GM21526 (cell line): Measurements from ENCODE around the gene CREB5.
"Not testable (repeated sequence)": the region's sequence is repeated elsewhere in the genome, so short reads cannot be mapped to it uniquely, and the experiment has no call there.

ENCODE experiments used
- ATAC-seq: cut with Tn5 transposase; IDR thresholded peaks from one replicate; pipeline ENCODE4 v1.9.1; 2021; ENCODE audit warnings: moderate library complexity; ENCODE audit not compliant: unreplicated experiment, low FRiP score

CREB5 gene

GRCh38 chr7:28411876-28412662 lies at the start of gene CREB5:
TSS of gene CREB5 (plus strand) at chr7:28412518. CDS start at chr7:28412915, 397 bp downstream.
- no peak for ATAC-seq

- no peak for ATAC-seq
Observed at GRCh38 chr7:28362812-28363211, 49.5 kb upstream of the CREB5 start.

- ATAC-seq: no peak
Observed at GRCh38 chr7:28364082-28364481, 48.2 kb upstream of the CREB5 start.

- ATAC-seq: no peak
Observed at GRCh38 chr7:28369523-28369922, 42.8 kb upstream of the CREB5 start.

GRCh38 chr7:28371846-28372245 lies 40.5 kb upstream of the CREB5 start:
- ATAC-seq: no peak

GRCh38 chr7:28373990-28374389 lies 38.3 kb upstream of the CREB5 start:
- no peak for ATAC-seq

GRCh38 chr7:28375729-28376128 lies 36.6 kb upstream of the CREB5 start:
- no peak for ATAC-seq

GRCh38 chr7:28376634-28377033 lies 35.7 kb upstream of the CREB5 start:
- no peak for ATAC-seq

- ATAC-seq: no peak
Observed at GRCh38 chr7:28378574-28379149, 33.7 kb upstream of the CREB5 start.

- no peak for ATAC-seq
Observed at GRCh38 chr7:28381466-28381865, 30.9 kb upstream of the CREB5 start.

- no peak for ATAC-seq
Observed at GRCh38 chr7:28382144-28382543, 30.2 kb upstream of the CREB5 start.

- ATAC-seq: no peak
Observed at GRCh38 chr7:28383975-28384374, 28.3 kb upstream of the CREB5 start.

GRCh38 chr7:28389504-28390395 lies 22.6 kb upstream of the CREB5 start:
- no peak for ATAC-seq

GRCh38 chr7:28390426-28390825 lies 21.9 kb upstream of the CREB5 start:
- ATAC-seq: no peak

GRCh38 chr7:28392289-28392688 lies 20.0 kb upstream of the CREB5 start:
- ATAC-seq: no peak

- ATAC-seq: no peak
Observed at GRCh38 chr7:28395404-28395803, 16.9 kb upstream of the CREB5 start.

GRCh38 chr7:28395831-28396230 lies 16.5 kb upstream of the CREB5 start:
- no peak for ATAC-seq

GRCh38 chr7:28397141-28397540 lies 15.2 kb upstream of the CREB5 start:
- no peak for ATAC-seq

- ATAC-seq: no peak
Observed at GRCh38 chr7:28400838-28401360, 11.4 kb upstream of the CREB5 start.

GRCh38 chr7:28401567-28401966 lies 10.8 kb upstream of the CREB5 start:
- not testable (repeated sequence) for ATAC-seq

GRCh38 chr7:28405662-28406061 lies 6.7 kb upstream of the CREB5 start:
- no peak for ATAC-seq
